ENCODE results near the gene KRI1. TPM values are rescaled to one million over a fixed set of nuclear protein-coding genes. Genes with fewer than 3 reads are reported as not detected.

The KRI1 gene
- total and polyA plus RNA-seq, 5 donors from 2014 or later: 8.6 to 34.6 (median 12.0) TPM

DNA sequence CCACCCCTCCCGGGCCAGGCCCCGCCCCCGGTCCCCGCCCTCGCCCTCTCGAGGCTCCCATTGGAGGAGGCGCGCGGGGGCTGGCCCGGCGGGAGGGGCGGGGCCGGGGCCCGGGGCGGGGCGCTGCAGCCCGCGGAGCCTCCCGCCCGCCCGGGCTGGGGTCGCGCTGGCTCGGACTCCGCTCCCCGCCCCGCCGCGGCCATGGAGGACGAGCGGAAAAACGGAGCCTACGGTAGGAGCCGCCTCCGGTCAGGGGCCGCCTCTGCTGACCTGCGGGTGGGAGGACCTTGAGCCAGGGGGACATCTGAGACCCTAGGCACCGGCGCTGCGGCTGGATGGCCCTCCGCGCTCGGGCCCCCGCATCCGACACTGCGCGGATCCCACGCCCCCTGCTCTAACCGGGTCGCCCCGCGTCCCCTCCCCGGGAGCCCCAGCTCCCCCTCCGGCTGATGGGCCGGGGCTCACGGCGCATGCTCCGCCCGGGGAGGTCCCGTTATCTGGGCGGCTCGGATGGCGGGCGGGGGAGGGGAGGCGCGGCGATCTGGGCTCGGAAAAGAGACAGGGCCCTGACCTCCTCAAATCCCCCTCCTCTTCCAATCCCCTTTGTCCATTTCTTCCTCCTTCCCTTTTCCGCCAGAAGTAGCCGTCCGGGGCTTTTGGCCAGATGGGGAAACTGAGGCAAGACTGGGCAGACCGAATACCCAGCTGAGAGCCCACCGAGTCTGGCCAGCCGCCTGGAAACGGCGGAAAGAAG lies 36.7 kb upstream of the KRI1 start:
- Mint-ChIP-seq H3K4me3 (peak overlapping the region; percentile 98 to 100 (median 100)), H3K27me3 (peaks cover 17% of the 10 kb centered on the region), H3K36me3 (peaks cover 11% of the 10 kb centered on the region), H3K27ac (peak overlapping the region; percentile 96 to 100 (median 100)), H3K9me3 (peaks cover 0 to 2% (median 0%) of the 10 kb centered on the region in 7 donors), H3K4me1 (peaks cover 0 to 51% (median 28%) of the 10 kb centered on the region in 4 donors)
- DNase-seq (peak; percentile 81 to 87 (median 85)), ATAC-seq (ENCODE audit: low read depth in 2 of 2) (peak; percentile 80 to 83)
- peaks cover 45% of the 10 kb centered on the region for H3K4me1 ChIP-seq (ENCODE audit: control insufficient read depth, insufficient read depth, low read length, poor library complexity, severe bottlenecking)
- no peaks in the 10 kb centered on the region for H3K36me3 ChIP-seq (ENCODE audit: control insufficient read depth, insufficient read depth, low read length)
- H3K27ac ChIP-seq (ENCODE audit: insufficient read depth, low read length, poor library complexity, severe bottlenecking): peak overlapping the region; percentile 98
- H3K4me3 ChIP-seq (ENCODE audit: low read depth, low read length): peak overlapping the region; percentile 83
- H3K27me3 ChIP-seq (ENCODE audit: control insufficient read depth, insufficient read depth, low read length): peaks cover 2% of the 10 kb centered on the region
- no peaks in the 10 kb centered on the region for H3K9me3 ChIP-seq (ENCODE audit: control insufficient read depth in 2 of 2, low read length in 2 of 2)

GRCh38 chr19:10601999-10602329 lies 36.2 kb upstream of the KRI1 start:
- peaks cover 42% of the 10 kb centered on the region for H3K4me1 ChIP-seq (ENCODE audit: control insufficient read depth, insufficient read depth, low read length, poor library complexity, severe bottlenecking)
- Mint-ChIP-seq H3K27ac (peak overlapping the region; percentile 54 to 93 (median 83)), H3K4me1 (peaks cover 0 to 46% (median 27%) of the 10 kb centered on the region in 4 donors), H3K9me3 (peaks cover 0 to 2% (median 0%) of the 10 kb centered on the region in 7 donors), H3K27me3 (peaks cover 17% of the 10 kb centered on the region), H3K36me3 (peaks cover 8% of the 10 kb centered on the region), H3K4me3 (peak overlapping the region; percentile 59 to 83 (median 77))
- H3K27ac ChIP-seq (ENCODE audit: insufficient read depth, low read length, poor library complexity, severe bottlenecking): no peak overlapping the region
- no peaks in the 10 kb centered on the region for H3K36me3 ChIP-seq (ENCODE audit: control insufficient read depth, insufficient read depth, low read length)
- H3K4me3 ChIP-seq (ENCODE audit: low read depth, low read length): no peak overlapping the region
- H3K27me3 ChIP-seq (ENCODE audit: control insufficient read depth, insufficient read depth, low read length): peaks cover 2% of the 10 kb centered on the region
- ATAC-seq (ENCODE audit: low read depth in 2 of 2) (no peak), DNase-seq (no peak)
- H3K9me3 ChIP-seq (ENCODE audit: control insufficient read depth in 2 of 2, low read length in 2 of 2): no peaks in the 10 kb centered on the region

- no peaks in the 10 kb centered on the region for H3K36me3 ChIP-seq (ENCODE audit: control insufficient read depth, insufficient read depth, low read length)
- peak overlapping the region; percentile 59 to 83 (median 70) for H3K4me3 Mint-ChIP-seq
- H3K4me3 ChIP-seq (ENCODE audit: low read depth, low read length): no peak overlapping the region
- peaks cover 2% of the 10 kb centered on the region for H3K27me3 ChIP-seq (ENCODE audit: control insufficient read depth, insufficient read depth, low read length)
- no peak overlapping the region for H3K27ac Mint-ChIP-seq
- H3K9me3 Mint-ChIP-seq: peaks cover 0 to 2% (median 0%) of the 10 kb centered on the region in 7 donors
- H3K27ac ChIP-seq (ENCODE audit: insufficient read depth, low read length, poor library complexity, severe bottlenecking): no peak overlapping the region
- ATAC-seq (ENCODE audit: low read depth in 2 of 2) (no peak), DNase-seq (no peak)
- H3K4me1 Mint-ChIP-seq: peaks cover 6 to 45% (median 29%) of the 10 kb centered on the region in 4 donors
- H3K36me3 Mint-ChIP-seq: peaks cover 8% of the 10 kb centered on the region
- H3K27me3 Mint-ChIP-seq: peaks cover 17% of the 10 kb centered on the region
- H3K9me3 ChIP-seq (ENCODE audit: control insufficient read depth in 2 of 2, low read length in 2 of 2): no peaks in the 10 kb centered on the region
- H3K4me1 ChIP-seq (ENCODE audit: control insufficient read depth, insufficient read depth, low read length, poor library complexity, severe bottlenecking): peaks cover 44% of the 10 kb centered on the region
These were observed 34.3 kb upstream of the KRI1 start for GRCh38 chr19:10600149-10600548.

GRCh38 chr19:10593820-10594637 lies 28.2 kb upstream of the KRI1 start:
- H3K27ac Mint-ChIP-seq: peak overlapping the region in 1 of 3 donors; percentile 80
- ATAC-seq (ENCODE audit: low read depth in 2 of 2): no peak
- no peak overlapping the region for H3K27ac ChIP-seq (ENCODE audit: insufficient read depth, low read length, poor library complexity, severe bottlenecking)

DNA sequence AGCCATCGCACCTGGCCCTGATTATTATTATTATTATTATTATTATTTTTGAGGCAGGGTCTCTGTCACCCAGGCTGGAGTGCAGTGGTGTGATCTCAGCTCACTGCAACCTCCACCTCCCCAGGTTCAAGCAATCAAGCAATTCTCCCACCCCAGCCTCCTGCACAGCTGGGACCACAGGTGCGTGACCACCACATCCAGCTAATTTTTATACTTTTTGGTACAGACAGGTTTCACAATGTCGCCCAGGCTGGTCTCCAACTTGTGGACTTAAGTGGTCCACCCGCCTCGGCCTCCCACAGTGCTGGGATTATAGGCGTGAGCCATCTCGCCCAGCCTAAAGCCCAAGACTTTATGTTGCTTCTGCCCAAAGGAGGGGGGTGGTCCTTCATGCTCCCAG lies 27.3 kb upstream of the KRI1 start:
- Mint-ChIP-seq H3K4me1 (peaks cover 0 to 21% (median 9%) of the 10 kb centered on the region in 4 donors), H3K27ac (no peak overlapping the region), H3K4me3 (no peak overlapping the region), H3K27me3 (peaks cover 5% of the 10 kb centered on the region), H3K36me3 (no peaks in the 10 kb centered on the region), H3K9me3 (no peaks in the 10 kb centered on the region)
- Histone ChIP-seq H3K9me3 (ENCODE audit: control insufficient read depth in 2 of 2, low read length in 2 of 2) (no peaks in the 10 kb centered on the region), H3K27me3 (ENCODE audit: control insufficient read depth, insufficient read depth, low read length) (no peaks in the 10 kb centered on the region), H3K27ac (ENCODE audit: insufficient read depth, low read length, poor library complexity, severe bottlenecking) (no peak overlapping the region), H3K4me1 (ENCODE audit: control insufficient read depth, insufficient read depth, low read length, poor library complexity, severe bottlenecking) (peaks cover 18% of the 10 kb centered on the region), H3K4me3 (ENCODE audit: low read depth, low read length) (no peak overlapping the region), H3K36me3 (ENCODE audit: control insufficient read depth, insufficient read depth, low read length) (no peaks in the 10 kb centered on the region)
- no peak for ATAC-seq (ENCODE audit: low read depth in 2 of 2)
- no peak for DNase-seq

More at GRCh38 chr19:10593820-10594637, 28.2 kb upstream of the KRI1 start:
- Histone ChIP-seq H3K4me1 (ENCODE audit: control insufficient read depth, insufficient read depth, low read length, poor library complexity, severe bottlenecking) (peaks cover 18% of the 10 kb centered on the region), H3K27me3 (ENCODE audit: control insufficient read depth, insufficient read depth, low read length) (no peaks in the 10 kb centered on the region), H3K4me3 (ENCODE audit: low read depth, low read length) (no peak overlapping the region), H3K36me3 (ENCODE audit: control insufficient read depth, insufficient read depth, low read length) (no peaks in the 10 kb centered on the region), H3K9me3 (ENCODE audit: control insufficient read depth in 2 of 2, low read length in 2 of 2) (no peaks in the 10 kb centered on the region)
- no peak for DNase-seq
- Mint-ChIP-seq H3K36me3 (no peaks in the 10 kb centered on the region), H3K4me1 (peaks cover 0 to 21% (median 9%) of the 10 kb centered on the region in 4 donors), H3K9me3 (no peaks in the 10 kb centered on the region), H3K4me3 (peak overlapping the region in 1 of 4 donors; percentile 63), H3K27me3 (peaks cover 9% of the 10 kb centered on the region)

GRCh38 chr19:10587839-10588150 lies 22.0 kb upstream of the KRI1 start:
- H3K36me3 ChIP-seq (ENCODE audit: control insufficient read depth, insufficient read depth, low read length): no peaks in the 10 kb centered on the region
- peaks cover 10% of the 10 kb centered on the region for H3K27me3 Mint-ChIP-seq

GRCh38 chr19:10587022-10587838 lies 21.4 kb upstream of the KRI1 start, which contains the start of gene AP1M2:
Gene AP1M2 (minus strand): TSS chr19:10587312. CDS start chr19:10587231, 81 bp downstream.
- Histone ChIP-seq H3K27me3 (ENCODE audit: control insufficient read depth, insufficient read depth, low read length) (peaks cover 5% of the 10 kb centered on the region), H3K4me1 (ENCODE audit: control insufficient read depth, insufficient read depth, low read length, poor library complexity, severe bottlenecking) (no peaks in the 10 kb centered on the region), H3K9me3 (ENCODE audit: control insufficient read depth in 2 of 2, low read length in 2 of 2) (no peaks in the 10 kb centered on the region), H3K4me3 (ENCODE audit: low read depth, low read length) (no peak within 1 kb of the TSS), H3K36me3 (ENCODE audit: control insufficient read depth, insufficient read depth, low read length) (no peaks in the 10 kb centered on the region), H3K27ac (ENCODE audit: insufficient read depth, low read length, poor library complexity, severe bottlenecking) (no peak within 1 kb of the TSS)
- Mint-ChIP-seq H3K9me3 (peaks cover 0 to 2% (median 0%) of the 10 kb centered on the region in 7 donors), H3K4me1 (peaks cover 4 to 19% (median 9%) of the 10 kb centered on the region in 4 donors), H3K4me3 (peak within 1 kb of the TSS in 1 of 4 donors; percentile 2), H3K36me3 (no peaks in the 10 kb centered on the region), H3K27ac (peak within 1 kb of the TSS in 2 of 3 donors; percentile 2 to 49), H3K27me3 (peaks cover 10% of the 10 kb centered on the region)
- DNase-seq (no peak), ATAC-seq (ENCODE audit: low read depth in 2 of 2) (no peak)

More at GRCh38 chr19:10587839-10588150, 22.0 kb upstream of the KRI1 start:
- H3K27ac Mint-ChIP-seq: peak overlapping the region in 1 of 3 donors; percentile 49
- Histone ChIP-seq H3K27me3 (ENCODE audit: control insufficient read depth, insufficient read depth, low read length) (peaks cover 5% of the 10 kb centered on the region), H3K4me3 (ENCODE audit: low read depth, low read length) (no peak overlapping the region), H3K4me1 (ENCODE audit: control insufficient read depth, insufficient read depth, low read length, poor library complexity, severe bottlenecking) (no peaks in the 10 kb centered on the region), H3K27ac (ENCODE audit: insufficient read depth, low read length, poor library complexity, severe bottlenecking) (no peak overlapping the region), H3K9me3 (ENCODE audit: control insufficient read depth in 2 of 2, low read length in 2 of 2) (no peaks in the 10 kb centered on the region)
- ATAC-seq (ENCODE audit: low read depth in 2 of 2): no peak
- H3K4me3 Mint-ChIP-seq: peak overlapping the region in 1 of 4 donors; percentile 2
- H3K36me3 Mint-ChIP-seq: no peaks in the 10 kb centered on the region
- peaks cover 0 to 2% (median 0%) of the 10 kb centered on the region in 7 donors for H3K9me3 Mint-ChIP-seq
- peaks cover 4 to 19% (median 9%) of the 10 kb centered on the region in 4 donors for H3K4me1 Mint-ChIP-seq
- DNase-seq: no peak

All from CD4-positive, CD25-positive, alpha-beta regulatory T cell (primary cell).